Psoas muscle (tissue), 8 donors: ENCODE measurements around the gene KDM5A. TPM values are rescaled to one million over a fixed set of nuclear protein-coding genes. Genes with fewer than 3 reads are reported as not detected.

Source experiments
- ATAC-seq, 4 donors: fragments of 200-7000 bp; cut with Tn5 transposase; one replicate each; pipeline ENCODE4 v1.9.1; 2020; ENCODE audit warnings: moderate library complexity in 3 of 4, mild to moderate bottlenecking in 2 of 4
- DNase-seq, 2 donors: peaks; one replicate each; pipeline ENCODE4 v3.0.0-alpha.2; 2020
- H3K27ac ChIP-seq: fragments of 200-600 bp; one replicate; pipeline ENCODE4 v1.8.0; 2022
- H3K27me3 ChIP-seq, 3 donors: fragments of 200-600 bp in 1 of 3; one replicate each; pipeline versions ENCODE4 v1.6.1 to v1.8.0; 2013 to 2022; ENCODE audit warnings: low read length in 2 of 3, mild to moderate bottlenecking in 2 of 3, moderate library complexity in 1 of 3; ENCODE audit not compliant: insufficient read depth in 3 of 3
- H3K36me3 ChIP-seq, 2 donors: fragments of 200-600 bp in 1 of 2; one replicate each; pipeline versions ENCODE4 v1.6.1 to v1.8.0; 2013 to 2022; ENCODE audit warnings: low read depth in 1 of 2, mild to moderate bottlenecking in 1 of 2, moderate library complexity in 1 of 2; ENCODE audit not compliant: insufficient read depth in 1 of 2
- H3K4me1 ChIP-seq: fragments of 200-600 bp; one replicate; pipeline ENCODE4 v1.8.0; 2022
- H3K4me3 ChIP-seq: fragments of 200-600 bp; one replicate; pipeline ENCODE4 v1.8.0; 2022; ENCODE audit warnings: mild to moderate bottlenecking
- H3K9me3 ChIP-seq: fragments of 200-600 bp; one replicate; pipeline ENCODE4 v1.8.0; 2022
- WGBS, 3 donors: extraction: QIAGEN DNeasy Blood & Tissue Kit; methylation state at CpG; one replicate each; pipeline versions ENCODE4 v1.1.6 to v1.1.7; 2013; 5-methylcytosine and 5-hydroxymethylcytosine counted together
- intact Hi-C, 2 donors: fragments of 100-400 bp; cut with DNase I; formaldehyde crosslinking; loops; one replicate each; pipeline versions ENCODE4 v1.11.0 to v1.14.2; 2022
- polyA plus RNA-seq, 3 donors: library from polyadenylated mRNA; stranded (reverse); fragments of 200-250 nt; gene quantifications; one replicate each; pipeline ENCODE4 v1.2.3, GENCODE V29; 2013
- total RNA-seq, 4 donors: library from RNA; stranded (reverse); fragmentation: NEBNext Ultra II Directional in 2 of 4; extraction: Animal tissue kit (Norgen Biotek cat#: 25700) in 2 of 4; gene quantifications; one replicate each; pipeline versions ENCODE4 v1.2.1 to v1.2.4, GENCODE V29; 2021 to 2023
- TF ChIP-seq, protein P1 (sequence below): fragments of 200-600 bp; IDR thresholded peaks from one replicate; pipeline ENCODE4 v1.8.0; 2022; ENCODE audit warnings: antibody characterized with exemption
- donor health status: healthy with polysubstance abuse.
- donor health status: DM: no; HTN: no; CAD: no; lungs with moderate emphysema.
- donor health status: Bipolar disorder and iron deficiency.
- donor health status: healthy.
- donor health status: DM: yes; HTN: yes; CAD: no.
- donor health status: DM: no; HTN: no; CAD: no.
- donor health status: DM: no; HTN: no; CAD: no.
- donor health status: DM: yes; HTN: yes; CAD: no.

Gene KDM5A
- total and polyA plus RNA-seq, 7 donors = 4.0 to 49.5 (median 24.8) TPM

DNA sequence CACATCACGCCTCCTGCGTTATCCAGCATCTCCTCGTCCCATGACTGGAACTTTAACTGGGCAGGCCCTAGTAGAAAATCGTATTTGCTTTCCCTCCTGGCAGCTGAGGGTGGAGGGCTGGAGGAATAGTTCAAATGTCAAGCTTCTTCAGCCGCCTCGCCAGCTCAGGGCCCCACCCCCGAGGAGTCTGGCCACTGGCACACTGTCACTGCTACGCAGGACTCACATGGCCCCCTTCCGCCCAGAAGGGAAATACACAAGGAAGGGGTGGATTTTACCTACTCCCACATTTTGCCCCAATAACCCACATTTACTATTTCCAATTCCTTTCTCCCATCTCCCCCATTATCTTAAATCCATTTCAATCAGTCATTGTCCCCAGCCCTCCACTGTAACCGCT lies 135.1 kb downstream of the KDM5A start:
- intact Hi-C loops = no loop called here
- no peak for ATAC-seq
- TF ChIP-seq, protein P1, sequence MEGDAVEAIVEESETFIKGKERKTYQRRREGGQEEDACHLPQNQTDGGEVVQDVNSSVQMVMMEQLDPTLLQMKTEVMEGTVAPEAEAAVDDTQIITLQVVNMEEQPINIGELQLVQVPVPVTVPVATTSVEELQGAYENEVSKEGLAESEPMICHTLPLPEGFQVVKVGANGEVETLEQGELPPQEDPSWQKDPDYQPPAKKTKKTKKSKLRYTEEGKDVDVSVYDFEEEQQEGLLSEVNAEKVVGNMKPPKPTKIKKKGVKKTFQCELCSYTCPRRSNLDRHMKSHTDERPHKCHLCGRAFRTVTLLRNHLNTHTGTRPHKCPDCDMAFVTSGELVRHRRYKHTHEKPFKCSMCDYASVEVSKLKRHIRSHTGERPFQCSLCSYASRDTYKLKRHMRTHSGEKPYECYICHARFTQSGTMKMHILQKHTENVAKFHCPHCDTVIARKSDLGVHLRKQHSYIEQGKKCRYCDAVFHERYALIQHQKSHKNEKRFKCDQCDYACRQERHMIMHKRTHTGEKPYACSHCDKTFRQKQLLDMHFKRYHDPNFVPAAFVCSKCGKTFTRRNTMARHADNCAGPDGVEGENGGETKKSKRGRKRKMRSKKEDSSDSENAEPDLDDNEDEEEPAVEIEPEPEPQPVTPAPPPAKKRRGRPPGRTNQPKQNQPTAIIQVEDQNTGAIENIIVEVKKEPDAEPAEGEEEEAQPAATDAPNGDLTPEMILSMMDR = no peak
- DNase-seq = no peak
- no peaks in the 10 kb centered on the region for H3K9me3 ChIP-seq
- 50 to 57% (median 56%) methylated on average over 10 of the region's 10 CpGs for WGBS, 3 donors
- H3K4me3 ChIP-seq = no peak overlapping the region
- no peaks in the 10 kb centered on the region for H3K4me1 ChIP-seq
- no peak overlapping the region for H3K27ac ChIP-seq
- H3K36me3 ChIP-seq = no peaks in the 10 kb centered on the region
- peaks cover 0 to 8% (median 5%) of the 10 kb centered on the region in 3 donors for H3K27me3 ChIP-seq

DNA sequence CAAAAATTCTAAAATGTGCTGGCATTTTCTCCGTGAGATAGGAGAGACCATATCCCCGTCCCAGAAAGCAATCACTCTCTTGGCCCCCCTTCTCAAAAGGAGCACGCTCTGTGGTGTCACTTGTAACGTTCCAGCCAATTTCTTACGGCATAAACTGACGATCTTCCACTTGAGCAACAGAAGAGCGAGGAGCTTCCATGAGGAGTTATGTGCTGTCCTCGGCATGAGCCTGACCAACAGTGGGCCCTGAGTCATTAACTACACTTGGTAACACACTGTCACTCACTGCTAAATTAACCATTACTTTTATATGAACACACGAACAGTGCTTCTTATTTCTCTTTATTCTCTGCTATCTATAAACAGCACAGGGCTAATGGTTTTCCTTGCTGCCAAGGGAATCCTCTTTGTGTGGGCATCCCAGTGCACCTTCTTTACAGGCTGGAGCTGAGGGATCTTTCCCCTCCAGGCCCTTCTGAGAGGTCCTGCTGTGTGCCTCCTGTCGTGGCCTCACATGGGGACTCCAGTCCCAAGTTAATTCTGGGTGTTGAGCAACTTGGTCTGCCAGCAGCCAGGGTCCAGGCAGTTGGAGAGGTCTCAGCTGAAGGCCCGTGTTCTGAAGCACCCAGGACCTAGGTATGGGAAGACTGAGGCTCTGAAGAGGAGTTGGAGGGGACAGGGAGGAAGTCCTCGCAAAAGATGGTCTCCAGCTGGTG lies 135.8 kb downstream of the KDM5A start:
- DNase-seq = no peak
- 71 to 74% (median 72%) methylated on average over 12 of the region's 12 CpGs for WGBS, 3 donors
- no peak for ATAC-seq
- intact Hi-C loops = no loop called here
- TF ChIP-seq, protein P1 = no peak
- no peak overlapping the region for H3K27ac ChIP-seq
- H3K4me1 ChIP-seq = no peaks in the 10 kb centered on the region
- H3K4me3 ChIP-seq = no peak overlapping the region
- H3K27me3 ChIP-seq = peaks cover 0 to 5% (median 4%) of the 10 kb centered on the region in 3 donors
- H3K36me3 ChIP-seq = no peaks in the 10 kb centered on the region
- no peaks in the 10 kb centered on the region for H3K9me3 ChIP-seq

DNA sequence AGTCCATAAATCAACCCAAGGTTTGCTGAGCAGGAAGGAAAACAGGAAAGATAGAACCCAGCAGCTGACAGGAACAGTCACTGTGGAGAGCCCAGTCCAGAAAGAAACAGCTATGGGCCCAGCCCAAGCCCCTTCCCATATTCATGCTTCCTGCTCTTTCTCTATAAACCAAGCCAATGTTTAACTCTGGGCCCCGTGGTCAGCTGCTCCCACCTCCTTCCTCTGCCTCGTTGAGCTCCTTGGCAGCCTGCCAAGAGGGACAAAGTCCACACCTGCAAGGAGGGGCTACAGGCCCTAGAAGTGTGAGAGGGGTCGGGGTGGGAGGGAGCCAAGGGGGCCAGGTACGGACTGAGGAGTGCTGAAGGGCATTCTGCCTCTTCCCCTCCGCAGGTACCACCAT lies 136.5 kb downstream of the KDM5A start:
- Histone ChIP-seq H3K4me3 (no peak overlapping the region), H3K36me3 (no peaks in the 10 kb centered on the region), H3K27ac (no peak overlapping the region), H3K27me3 (peaks cover 0 to 4% (median 3%) of the 10 kb centered on the region in 3 donors), H3K9me3 (peaks cover 5% of the 10 kb centered on the region), H3K4me1 (no peaks in the 10 kb centered on the region)
- ATAC-seq (no peak), DNase-seq (no peak)
- WGBS, 3 donors = 41 to 42% (median 42%) methylated on average over 5 of the region's 5 CpGs
- TF ChIP-seq, protein P1 = no peak
- intact Hi-C loops = no loop called here

DNA sequence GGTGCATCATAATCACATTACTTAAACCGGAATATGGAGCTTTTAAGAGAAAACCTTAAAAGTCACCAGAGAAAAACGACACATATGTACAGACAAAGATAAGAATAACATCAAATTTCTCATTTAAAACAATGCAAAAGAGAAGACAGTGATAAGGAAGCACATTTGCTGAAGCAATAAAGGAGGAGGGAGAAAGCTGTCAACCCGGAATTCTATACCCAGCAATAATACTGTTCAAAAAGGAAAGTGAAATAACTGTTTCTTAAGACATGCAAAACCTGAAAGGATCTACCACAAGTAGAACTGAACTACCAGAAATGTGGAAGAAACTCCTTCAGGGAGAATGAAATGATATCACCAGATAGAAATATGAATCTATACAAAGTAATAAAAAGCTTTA lies 141.8 kb downstream of the KDM5A start:
- TF ChIP-seq, protein P1 = no peak
- DNase-seq (no peak), ATAC-seq (no peak)
- Histone ChIP-seq H3K36me3 (no peaks in the 10 kb centered on the region), H3K27me3 (peaks cover 0 to 2% (median 0%) of the 10 kb centered on the region in 3 donors), H3K4me3 (no peak overlapping the region), H3K27ac (no peak overlapping the region), H3K9me3 (peaks cover 14% of the 10 kb centered on the region), H3K4me1 (no peaks in the 10 kb centered on the region)
- intact Hi-C loops = no loop called here
- 79 to 84% (median 82%) methylated on average over 3 of the region's 3 CpGs for WGBS, 3 donors

DNA sequence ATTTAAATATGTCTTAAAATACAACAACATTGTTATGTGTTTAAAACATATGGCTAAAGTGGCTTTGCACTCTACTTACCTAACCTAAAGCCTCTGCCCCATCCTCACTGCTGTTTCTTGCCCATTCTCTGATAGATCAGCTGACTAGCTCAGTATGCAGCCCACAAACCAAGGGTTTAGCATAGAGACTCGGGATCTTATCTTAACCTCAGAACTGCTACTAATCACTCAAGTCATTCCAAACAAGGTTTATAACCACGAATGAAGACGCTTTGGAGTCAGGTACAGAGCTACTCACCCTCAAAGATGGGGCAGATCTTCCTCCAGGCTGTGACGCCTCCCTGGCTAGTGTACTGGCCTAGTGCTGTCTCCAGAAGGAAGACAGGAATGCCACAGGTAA lies 145.7 kb downstream of the KDM5A start:
- no peak overlapping the region for H3K4me3 ChIP-seq
- no peaks in the 10 kb centered on the region for H3K36me3 ChIP-seq
- TF ChIP-seq, protein P1 = no peak
- peaks cover 14% of the 10 kb centered on the region for H3K9me3 ChIP-seq
- 72 to 76% (median 75%) methylated on average over 4 of the region's 4 CpGs for WGBS, 3 donors
- no peak overlapping the region for H3K27ac ChIP-seq
- intact Hi-C loops = no loop called here
- H3K4me1 ChIP-seq = no peaks in the 10 kb centered on the region
- no peak for ATAC-seq
- no peak for DNase-seq
- H3K27me3 ChIP-seq = peaks cover 0 to 2% (median 0%) of the 10 kb centered on the region in 3 donors
